NT2/D1 (cell line): ENCODE measurements around the gene ITCH.

ENCODE experiments used
- YY1 ChIP-seq: IDR thresholded peaks from 2 replicates; pipeline ENCODE4 v1.6.1; 2011; ENCODE audit not compliant: insufficient read length, insufficient read depth
- ZNF274 ChIP-seq: IDR thresholded peaks from 2 replicates; pipeline ENCODE4 v1.6.1; 2011; ENCODE audit warnings: mild to moderate bottlenecking, low read depth, low read length

- no peak for TF ChIP-seq YY1
- no peak for TF ChIP-seq ZNF274
These were observed 33.3 kb downstream of the ITCH start for GRCh38 chr20:34396408-34396807.
